ENCODE results near the gene TCF25.

Gene TCF25

DNA sequence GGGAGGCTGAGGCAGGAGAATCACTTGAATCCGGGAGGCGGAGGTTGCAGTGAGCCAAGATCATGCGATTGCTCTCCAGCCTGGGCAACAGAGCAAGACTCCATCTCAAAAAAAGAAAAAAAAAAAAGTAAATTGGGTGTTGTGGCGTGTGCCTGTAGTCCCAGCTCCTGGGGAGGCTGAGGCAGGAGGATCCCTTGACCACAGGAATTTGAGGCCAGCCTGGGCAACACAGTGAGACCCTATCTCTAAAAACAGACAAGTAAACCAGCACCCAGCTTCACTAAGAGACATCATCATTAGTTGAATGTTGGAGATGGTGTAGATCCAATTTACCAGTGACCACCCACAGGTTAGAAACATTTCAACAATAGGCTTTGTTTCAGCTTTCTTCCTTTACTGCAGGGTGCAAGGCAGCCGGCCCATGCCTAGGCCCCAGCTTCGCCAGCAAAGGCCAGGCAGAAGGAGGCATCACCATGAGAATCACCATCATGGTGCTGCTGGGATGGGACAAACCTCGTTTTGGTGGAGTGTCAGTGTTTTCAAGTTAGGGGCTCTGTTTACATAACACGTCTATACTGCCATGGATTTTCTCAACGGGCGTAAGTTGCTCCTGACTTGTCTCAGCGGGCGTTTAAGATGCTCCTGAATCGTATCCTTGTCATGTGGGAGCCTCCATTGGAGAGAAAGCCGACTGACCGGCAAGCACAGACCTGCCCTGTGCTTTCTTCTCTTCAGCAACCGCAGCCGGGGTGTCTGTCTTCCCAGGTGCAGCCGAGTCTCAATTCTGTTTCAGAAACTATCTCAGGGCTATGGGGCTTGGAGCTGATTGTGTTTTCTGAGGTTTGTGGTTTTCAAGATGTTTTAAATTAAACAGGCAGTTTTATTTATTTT is 7.3 kb downstream of the TCF25 start:
- DNase-seq (ENCODE audit: low spot score), result no peak

DNA sequence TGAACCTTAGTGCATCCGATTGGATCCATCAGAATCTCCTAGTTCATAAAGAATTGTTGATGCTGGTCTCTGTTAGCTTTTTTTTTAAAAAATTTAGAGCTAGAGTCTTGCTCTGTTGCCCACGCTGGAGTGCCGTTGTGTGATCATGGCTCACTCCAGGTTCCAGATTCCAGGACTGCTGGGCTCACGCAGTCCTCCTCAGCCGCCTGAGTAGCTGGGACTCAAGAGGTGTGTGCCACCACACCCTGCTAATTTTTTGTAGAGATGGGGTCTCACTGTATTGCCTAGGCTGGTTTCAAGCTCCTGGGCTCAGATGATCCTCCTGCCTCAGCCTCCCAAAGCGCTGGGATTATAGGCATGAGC is 8.0 kb downstream of the TCF25 start:
- no peak for DNase-seq (ENCODE audit: low spot score)

DNA sequence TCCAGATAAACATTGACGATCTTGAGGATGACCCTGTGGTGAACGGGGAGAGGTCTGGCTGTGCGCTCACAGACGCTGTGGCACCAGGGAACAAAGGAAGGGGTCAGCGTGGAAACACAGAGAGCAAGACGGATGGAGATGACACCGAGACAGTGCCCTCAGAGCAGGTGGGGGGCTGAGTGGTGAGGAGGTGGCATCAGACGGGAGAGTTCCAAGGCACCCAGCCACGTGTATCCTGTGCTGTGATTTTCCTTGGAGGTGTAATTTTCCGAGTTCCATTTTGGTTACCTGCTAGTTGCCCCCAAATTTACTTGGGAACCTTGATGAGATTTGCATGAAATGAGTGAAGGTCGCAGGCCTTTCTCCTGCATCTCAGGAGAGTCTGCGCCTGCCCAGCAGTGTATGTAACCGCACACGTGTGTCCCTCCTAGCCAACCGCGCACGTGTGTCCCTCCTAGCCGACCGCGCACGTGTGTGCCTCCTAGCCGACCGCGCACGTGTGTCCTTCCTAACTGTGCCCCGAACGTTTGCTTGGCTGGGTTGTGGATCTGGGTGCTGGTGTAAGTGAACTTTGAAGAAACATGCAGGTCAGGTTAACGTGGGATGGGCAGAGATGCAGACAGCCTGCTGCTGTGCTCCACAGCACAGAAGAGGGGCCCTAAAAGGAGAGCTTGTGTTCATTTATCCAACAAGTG is 10.1 kb downstream of the TCF25 start:
- DNase-seq (ENCODE audit: low spot score), result no peak

DNA sequence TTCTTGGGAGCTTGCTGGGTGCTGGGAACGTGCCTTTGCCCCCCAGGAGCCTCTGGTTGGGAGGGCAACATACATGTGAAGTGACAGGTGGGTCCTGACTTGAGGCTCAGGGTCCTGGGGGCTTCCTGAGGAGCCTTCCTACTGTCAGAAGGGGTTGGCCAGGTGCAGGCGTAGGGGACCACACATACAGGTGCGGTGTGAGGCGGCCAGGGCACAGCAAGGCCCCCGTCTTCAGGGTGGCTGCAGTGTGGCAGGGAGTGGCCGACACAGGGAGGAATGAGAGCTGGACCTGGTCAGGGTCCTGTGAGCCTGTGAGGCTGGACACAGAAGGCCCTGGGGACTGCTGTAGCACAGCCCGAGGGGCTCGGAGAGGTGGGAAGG is 10.6 kb downstream of the TCF25 start:
- DNase-seq (ENCODE audit: low spot score), result no peak

DNA sequence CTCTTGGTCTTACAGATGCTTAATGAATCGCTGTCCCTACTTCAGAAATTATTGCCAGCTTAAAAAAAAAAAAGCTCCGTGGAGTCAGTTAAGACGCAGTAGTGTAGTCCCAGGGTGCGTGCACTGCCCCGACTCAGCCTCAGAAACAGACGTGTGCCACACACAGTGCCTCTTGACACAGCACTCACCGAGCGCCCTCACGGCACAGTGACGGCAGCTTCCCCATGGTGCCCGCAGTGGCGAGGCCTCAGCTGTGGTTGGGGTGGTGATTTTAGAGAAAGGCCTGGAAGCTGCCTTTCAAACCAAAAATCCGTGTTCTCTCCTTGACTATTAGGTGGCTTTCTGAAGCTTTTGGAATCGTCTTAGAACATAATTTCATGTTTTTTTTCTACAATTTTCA is 13.9 kb downstream of the TCF25 start:
- no peak for DNase-seq (ENCODE audit: low spot score)

DNA sequence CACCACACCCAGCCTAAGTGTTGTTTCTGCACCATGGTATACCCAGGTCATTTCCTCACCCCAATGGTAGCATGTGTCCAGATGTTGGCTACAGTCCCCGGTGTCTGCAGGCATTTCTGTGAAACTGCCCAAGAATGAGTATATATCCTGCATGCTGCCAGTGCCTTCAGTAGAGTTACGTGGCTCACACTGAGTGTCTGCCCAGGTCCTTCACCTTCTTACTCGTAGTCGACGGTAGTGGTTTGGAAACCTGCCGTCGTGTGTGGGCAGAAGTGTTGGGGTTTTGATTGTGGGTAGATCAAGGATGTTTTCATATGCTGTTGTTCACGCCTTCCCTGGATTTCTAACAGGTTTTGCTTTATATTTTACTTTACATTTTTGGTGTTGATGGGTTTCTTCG is 16.8 kb downstream of the TCF25 start:
- DNase-seq (ENCODE audit: low spot score), result no peak

DNA sequence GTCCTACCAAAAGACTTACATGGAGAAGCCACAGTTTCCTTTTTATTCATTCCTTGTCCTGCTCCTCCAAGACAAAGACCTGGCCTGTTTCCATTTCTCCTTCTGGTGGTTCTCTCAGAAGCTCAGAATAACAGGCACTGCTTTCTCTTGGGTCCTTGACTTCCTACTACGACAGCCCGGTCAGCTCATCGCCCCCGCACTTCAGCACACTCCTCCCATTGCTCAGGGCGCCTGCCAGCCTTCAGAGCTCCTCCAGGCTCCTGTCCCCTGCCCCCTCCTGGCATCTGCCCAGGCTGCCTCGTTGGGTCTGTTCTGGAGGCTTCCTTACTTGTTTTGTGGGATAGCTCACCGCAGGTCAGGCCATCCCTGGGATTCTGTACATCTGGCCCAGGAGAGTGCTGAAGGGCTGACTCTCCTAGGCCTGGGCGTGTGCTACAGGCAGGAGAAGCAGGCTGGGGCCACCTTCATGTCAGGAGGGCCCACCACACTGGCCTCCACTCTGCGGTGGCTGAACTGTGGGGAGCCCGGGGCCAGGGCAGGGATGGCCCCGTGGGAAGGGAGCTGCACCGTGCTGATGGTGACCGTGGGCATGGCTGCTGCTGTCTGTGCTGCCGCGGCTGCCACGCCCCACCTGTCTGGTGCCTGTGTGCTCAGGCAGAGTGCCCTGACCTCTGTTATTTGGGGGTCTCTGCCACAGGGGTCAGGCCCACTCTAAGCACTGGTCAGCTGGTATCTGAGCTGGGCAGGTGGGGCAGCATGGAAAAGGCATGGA is 17.7 kb downstream of the TCF25 start:
- DNase-seq (ENCODE audit: low spot score), result no peak

DNA sequence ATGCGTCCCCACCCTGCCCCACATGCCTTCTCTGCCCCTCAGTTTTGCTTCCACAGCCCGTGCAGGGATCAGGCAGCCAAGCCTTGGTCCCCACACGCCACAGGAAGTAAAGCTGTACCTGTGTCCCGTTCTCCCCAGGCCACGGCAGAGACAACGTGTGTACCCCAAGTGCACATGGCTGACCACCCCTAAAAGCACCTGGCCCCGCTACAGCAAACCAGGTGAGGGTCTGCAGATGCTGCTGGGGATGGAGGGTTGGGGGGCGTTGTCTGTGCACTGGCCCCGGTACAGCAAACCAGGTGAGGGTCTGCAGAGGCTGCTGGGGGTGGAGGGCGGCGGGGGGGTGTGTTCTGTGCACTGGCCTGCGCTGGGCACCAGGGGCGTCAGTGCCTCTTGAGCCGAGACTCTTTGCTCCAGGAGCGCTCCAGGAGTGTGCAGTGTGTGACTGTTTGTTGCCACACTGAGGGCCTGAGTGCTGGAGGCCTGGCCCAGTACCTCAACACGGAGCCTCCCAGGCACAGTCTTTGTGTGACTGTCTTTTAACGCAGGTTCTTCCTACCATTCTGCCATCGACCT is 18.8 kb downstream of the TCF25 start:
- DNase-seq (ENCODE audit: low spot score), result no peak

DNA sequence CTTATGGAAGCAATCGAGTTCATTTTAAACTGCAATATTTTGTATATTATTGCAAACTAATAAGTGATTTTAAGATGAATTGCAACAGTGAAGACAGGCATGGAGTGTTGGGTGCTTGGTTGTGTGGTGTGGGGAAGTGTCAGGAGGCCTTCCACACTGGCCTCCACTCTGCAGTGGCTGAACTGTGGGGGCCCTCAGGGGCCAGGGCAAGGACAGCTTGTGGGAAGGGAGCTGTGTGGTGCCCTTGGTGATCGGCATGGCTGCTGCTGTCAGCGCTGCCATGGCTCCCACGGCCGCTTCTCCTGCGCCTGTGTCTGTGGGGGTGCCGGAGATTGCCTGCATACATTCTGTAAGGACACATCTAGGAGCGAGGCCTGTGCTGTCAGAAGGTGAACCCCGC is 19.2 kb downstream of the TCF25 start:
- no peak for DNase-seq (ENCODE audit: low spot score)

DNA sequence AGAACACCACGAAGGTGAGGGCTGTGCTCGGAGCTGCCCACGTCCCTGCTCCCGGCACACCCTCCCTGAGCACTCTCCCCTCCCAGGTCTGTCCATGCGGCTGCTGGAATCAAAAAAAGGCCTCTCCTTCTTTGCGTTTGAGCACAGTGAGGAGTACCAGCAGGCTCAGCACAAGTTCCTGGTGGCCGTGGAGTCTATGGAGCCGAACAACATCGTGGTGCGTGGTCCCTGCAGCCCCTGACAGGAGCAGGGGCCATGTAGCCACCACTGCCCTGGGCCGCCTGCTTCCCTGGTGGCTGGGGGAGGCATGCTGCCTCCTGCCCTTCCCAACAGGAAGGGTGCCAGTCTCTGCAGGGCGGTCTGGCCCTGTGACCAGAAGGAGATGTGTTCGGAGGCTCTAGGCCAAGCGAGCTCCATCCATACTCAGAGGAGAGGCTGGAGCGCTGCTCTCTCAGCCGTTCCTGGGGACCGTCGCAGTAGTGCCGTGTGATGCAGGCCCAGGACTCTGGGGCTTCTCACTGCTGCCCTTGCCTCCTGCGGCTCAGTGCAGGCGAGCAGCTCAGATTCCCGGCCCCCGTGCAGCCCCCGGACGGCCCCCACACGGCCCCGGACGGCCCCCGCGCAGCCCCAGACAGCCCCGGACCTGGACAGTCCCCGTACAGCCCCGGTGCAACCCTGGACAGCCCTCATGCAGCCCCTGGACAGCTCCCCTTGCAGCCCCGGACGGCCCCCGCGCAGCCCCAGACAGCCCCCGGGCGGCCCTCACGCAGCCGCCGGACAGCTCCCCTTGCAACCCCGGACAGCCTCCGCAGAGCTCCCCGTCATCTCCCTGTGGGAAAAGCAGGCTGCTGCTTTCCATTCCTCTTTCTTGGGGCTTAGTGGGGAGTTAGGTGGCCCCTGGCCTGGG is 20.5 kb downstream of the TCF25 start:
- no peak for DNase-seq (ENCODE audit: low spot score)

DNA sequence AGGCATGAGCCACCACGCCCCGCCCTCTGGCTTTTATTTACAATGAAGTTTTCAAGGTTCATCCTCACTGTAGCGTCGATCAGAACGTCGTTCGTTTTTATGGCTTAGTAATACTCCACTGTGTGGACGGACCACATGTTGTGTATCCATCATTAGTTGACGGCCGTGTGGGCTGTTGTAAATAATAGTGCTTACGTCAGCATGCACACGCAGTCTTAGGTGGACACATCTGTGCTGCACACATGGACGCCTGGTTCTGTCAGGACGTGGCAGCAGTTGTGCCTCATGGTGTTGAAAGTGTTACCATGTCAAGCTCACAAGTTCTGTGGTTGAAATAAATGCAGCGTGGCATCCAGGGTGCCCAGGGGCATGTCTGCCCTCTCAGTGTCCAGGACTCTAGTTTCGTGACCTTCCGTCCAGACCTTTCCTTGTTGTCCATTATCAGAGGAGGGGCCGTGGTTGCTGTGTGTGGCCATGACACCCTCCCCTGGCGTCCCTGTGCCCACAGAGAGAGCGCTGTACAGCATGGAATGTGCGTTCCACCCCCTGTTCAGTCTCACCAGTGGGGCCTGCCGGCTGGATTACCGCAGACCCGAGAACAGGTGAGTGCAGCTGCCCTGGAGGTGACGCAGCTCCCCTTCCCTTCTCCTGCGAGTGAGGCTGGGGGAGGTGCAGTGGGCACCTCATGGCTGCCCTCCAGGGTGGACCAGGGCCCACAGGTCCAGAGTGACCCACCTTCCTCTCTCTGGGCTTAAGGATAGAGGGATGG is 22.3 kb downstream of the TCF25 start:
- DNase-seq (ENCODE audit: low spot score), result no peak

DNA sequence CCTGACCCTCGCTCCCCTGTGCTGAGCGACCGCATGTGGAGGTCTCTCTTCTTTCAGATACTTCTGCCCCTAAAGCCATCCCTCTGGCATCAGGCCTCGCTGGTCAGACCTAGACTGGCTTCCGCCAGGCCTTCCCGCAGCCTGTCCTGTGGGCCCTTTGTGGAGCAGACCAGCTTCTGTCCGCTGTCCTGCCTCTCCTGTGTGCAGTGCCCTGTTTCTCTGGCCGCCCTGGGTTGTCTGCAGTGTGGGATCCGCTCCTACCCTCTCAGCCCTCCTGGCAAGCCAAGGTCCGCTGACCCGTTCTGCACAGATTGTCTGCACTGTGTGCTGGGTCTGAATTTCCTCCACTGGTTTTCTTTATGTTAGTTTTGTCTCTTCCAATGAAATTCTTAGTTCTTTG is 23.8 kb downstream of the TCF25 start:
- DNase-seq (ENCODE audit: low spot score), result no peak

DNA sequence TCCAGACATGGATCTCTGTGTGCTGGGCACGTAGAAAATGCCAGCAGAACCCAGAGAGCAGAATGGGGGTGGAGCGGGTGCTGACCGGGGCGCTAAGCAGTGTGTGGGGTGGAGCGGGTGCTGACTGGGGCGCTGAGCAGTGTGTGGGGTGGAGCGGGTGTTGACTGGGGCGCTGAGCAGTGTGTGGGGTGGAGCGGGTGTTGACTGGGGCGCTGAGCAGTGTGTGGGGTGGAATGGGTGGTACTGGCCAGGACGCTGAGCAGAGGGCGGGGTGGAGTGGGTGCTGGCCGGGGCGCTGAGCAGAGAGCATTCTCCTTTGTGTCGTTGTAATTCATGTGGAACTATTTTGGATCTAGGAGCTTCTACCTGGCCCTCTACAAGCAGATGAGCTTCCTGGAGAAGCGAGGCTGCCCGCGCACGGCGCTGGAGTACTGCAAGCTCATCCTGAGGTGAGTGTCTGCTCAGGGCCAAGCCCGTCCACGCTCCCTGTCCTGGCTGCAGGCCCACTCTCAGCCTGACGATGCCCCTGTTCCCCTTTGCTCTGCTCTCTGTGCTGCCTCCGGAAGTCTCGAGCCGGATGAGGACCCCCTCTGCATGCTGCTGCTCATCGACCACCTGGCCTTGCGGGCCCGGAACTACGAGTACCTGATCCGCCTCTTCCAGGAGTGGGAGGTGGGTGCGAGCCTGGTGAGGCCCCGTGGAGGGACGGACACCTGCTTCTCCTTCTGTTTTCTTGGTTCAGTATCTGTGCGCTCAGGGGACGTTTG is 25.0 kb downstream of the TCF25 start:
- no peak for DNase-seq (ENCODE audit: low spot score)

DNA sequence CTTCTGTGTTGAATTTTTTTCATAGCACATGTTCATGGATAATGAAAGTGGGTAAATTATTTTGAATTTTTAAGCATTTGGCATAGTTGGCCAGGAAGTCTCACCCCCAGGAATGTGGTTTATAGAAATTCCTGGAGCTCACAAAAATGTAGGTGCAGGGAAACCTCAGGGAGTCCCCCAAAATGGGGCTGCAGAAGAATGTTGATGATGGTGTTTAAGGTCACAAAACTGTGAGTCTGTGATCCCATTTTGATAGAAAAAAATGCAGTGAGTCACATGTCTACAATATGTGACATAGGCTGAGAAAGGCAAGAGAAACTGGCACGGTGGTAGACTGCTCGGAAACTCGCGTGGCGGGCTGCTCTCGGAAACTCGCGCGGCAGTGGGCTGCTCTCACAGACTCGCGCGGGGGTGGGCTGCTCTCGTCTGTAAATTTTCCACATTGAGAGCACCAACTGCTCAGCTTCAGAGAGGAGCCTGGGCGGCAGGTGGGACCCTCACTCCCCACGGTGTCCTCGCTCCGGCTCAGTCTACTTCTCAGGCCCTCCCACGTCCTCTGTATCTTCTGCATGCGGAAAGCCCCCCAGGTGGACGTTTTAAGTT is 26.6 kb downstream of the TCF25 start:
- DNase-seq (ENCODE audit: low spot score), result no peak

DNA sequence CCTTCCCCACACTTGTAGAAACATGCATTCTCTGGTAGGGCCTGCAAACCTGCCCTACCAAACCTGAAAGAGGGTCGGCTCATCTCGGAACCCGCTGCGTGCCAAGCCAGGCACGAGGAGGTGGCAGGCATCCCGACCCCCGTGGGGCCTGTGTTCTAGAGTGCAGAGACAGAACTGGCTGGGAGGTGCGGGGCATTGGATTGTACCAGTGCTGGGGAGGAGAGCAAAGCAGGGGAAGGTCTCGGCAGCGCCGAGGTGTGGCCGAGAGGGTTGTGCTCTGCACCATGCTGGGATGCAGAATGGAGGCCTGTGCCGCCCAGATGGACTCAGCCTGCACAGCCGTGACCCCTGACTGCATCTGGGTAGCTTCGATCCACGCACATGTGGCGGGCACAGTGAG is 27.5 kb downstream of the TCF25 start:
- DNase-seq (ENCODE audit: low spot score), result no peak

DNA sequence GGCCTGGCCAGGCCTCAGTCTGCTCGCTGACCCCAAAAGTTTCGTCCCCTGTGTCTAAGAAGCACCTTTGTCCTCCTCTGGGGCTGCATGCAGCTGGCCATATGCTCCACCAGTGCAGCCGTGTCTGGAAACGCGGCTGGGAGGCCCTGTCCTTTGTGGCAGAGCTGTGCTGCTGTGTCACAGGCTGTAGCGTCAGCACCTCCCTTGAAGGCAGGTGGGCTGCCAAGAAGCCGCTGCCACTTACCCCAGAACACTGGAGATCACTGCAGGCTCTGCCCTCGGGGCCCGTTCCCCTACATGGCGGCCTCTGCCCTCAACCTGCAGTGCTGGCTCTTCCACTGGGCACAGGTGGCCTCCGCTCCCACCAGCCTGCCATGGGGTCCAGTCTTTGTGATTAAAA is 29.6 kb downstream of the TCF25 start:
- DNase-seq (ENCODE audit: low spot score), result no peak

DNA sequence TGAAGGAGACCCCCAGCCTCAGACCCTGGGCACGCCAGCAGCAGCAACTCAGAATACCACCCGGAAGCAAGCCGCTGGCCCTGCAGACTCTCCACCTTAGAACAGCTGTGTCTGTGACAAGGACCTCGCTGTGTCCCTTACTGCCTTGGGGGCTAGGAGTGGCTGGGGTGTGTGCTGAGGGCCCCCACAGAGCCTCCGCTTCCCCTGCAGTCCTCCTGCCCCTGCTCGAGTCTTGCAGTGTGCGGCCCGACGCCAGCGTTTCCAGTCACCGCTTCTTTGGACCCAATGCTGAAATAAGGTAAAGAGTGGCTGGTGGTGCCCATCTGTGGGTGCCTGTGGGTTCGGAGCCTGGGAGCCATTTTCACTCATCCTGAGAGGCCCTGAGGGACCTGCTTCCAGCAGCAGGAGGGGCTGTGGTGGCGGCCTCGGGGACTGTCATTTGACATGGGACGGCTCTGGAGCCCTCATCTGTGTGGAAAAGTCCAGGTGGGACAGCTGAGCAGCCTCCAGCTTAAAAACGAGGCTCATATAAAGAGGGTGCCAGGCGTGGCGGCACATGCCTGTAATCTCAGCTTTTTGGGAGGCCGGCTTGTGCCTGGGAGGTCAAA is 30.6 kb downstream of the TCF25 start:
- DNase-seq (ENCODE audit: low spot score), result no peak

DNA sequence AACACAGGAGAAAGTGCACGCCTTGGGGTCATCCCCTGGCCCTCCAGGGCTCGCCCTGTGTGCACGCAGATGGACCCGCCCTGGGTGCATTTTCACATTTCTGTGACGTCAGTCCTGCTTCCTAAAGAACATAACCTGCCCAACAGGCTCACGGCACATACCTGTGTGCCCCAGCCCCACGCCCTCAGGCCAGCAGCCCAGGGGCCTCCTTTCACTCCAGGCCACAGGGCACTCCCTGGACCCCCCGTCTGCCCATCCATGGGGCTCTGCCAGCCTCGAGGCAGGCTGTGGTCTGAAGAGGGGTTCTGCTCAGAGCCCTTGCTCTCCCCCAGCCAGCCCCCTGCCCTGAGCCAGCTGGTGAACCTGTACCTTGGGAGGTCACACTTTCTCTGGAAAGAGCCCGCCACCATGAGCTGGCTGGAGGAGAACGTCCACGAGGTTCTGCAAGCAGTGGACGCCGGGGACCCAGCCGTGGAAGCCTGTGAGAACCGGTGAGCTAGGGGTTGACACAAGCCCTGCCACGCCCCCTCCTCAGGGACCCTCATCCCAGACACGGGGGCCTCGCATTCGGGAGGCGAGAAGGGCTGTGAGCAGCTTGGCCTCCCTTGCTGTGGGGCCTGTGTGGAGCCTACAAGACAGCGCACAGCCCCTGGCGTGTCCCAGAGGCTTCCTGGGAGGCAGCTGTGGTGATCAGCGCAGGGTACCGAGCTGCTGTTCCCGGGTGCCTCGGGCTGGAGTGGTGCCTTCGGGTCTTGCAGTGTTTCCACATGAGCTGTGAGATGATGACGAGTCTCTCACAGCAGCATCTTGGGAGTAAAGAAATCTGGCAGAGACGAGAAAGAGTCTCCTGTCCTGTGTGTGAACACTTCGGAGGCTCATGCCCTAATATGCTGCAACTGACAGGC is 31.5 kb downstream of the TCF25 start:
- no peak for DNase-seq (ENCODE audit: low spot score)
